OCI-LY3 (cell line): Measurements from ENCODE around the gene BTBD9.

Source experiments
- EZH2phosphoT487 ChIP-seq: fragments of 200-600 bp; shearing (Covaris generic); IDR thresholded peaks from 2 replicates; pipeline ENCODE4 v1.6.1; 2018; ENCODE audit warnings: antibody characterized with exemption, mixed run types, low read depth
- TF ChIP-seq, protein P1 (sequence below): fragments of 200-600, 300-600 bp; sonication (generic); IDR thresholded peaks from 2 replicates; pipeline ENCODE4 v1.5.1; 2014; ENCODE audit warnings: antibody characterized with exemption, low read length, low read depth

DNA sequence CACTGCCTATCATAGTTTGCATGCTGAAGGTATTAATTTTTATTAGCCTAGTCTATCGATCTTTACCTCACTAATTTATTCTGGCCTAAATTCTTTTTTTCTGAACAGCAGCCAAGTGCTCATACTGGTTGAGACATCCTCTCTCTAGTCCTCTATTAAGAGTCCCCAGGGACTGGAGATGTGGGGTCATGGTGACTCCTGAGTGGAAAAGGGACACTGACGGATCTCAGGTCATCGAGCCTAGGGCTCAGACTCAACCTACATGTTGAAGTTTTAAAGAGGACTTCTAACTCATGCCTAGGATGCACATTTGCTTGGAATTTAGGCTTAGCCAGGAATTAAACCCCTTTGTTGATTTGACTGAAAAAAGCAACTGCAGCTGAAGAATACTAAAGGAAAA, 378.1 kb downstream of the BTBD9 start:
- TF ChIP-seq, protein P1, sequence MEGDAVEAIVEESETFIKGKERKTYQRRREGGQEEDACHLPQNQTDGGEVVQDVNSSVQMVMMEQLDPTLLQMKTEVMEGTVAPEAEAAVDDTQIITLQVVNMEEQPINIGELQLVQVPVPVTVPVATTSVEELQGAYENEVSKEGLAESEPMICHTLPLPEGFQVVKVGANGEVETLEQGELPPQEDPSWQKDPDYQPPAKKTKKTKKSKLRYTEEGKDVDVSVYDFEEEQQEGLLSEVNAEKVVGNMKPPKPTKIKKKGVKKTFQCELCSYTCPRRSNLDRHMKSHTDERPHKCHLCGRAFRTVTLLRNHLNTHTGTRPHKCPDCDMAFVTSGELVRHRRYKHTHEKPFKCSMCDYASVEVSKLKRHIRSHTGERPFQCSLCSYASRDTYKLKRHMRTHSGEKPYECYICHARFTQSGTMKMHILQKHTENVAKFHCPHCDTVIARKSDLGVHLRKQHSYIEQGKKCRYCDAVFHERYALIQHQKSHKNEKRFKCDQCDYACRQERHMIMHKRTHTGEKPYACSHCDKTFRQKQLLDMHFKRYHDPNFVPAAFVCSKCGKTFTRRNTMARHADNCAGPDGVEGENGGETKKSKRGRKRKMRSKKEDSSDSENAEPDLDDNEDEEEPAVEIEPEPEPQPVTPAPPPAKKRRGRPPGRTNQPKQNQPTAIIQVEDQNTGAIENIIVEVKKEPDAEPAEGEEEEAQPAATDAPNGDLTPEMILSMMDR, result no peak
- TF ChIP-seq EZH2phosphoT487, result no peak
